ENCODE data around the gene CAMK1D.

GRCh38 chr10:12413369-12413711 lies 64.0 kb downstream of the CAMK1D start:
- TF ChIP-seq ZC3H10 (CRISPR knock-in tag; IDR thresholded peaks at IDR 0.05) (no peak), GLIS3 (CRISPR knock-in tag; IDR thresholded peaks at IDR 0.05) (no peak), ZNF565 (CRISPR knock-in tag; conservative IDR thresholded peaks at IDR 0.05; ENCODE audit: low read depth) (no peak), ZFP3 (CRISPR knock-in tag; IDR thresholded peaks at IDR 0.05) (no peak)

Data from SK-N-SH treated with all-trans-retinoic acid at 6 μM for 48 hours (cell line).